K562 (cell line): ENCODE data around the gene SV2C. TPM values are rescaled to one million over a fixed set of nuclear protein-coding genes. Genes with fewer than 3 reads are reported as not detected.

ENCODE experiments used
- ATAC-seq: fragments of 200-7000 bp; cut with Tn5 transposase; 3 replicates; pipeline ENCODE4 v1.9.1; 2020; ENCODE audit warnings: moderate library complexity
- BruUV-seq: library from RNA; stranded (reverse); fragments of 400-500 nt; replicated peaks from 2 replicates; lab custom pipeline; 2021; lab: Mats Ljungman, UMichigan
- CTCF ChIA-PET: fragments of 300-600 bp; formaldehyde crosslinking; extraction: SDS; loops from one replicate; lab custom pipeline; 2021; ENCODE audit warnings: low intra/inter-chr PET ratio; lab: Yijun Ruan, JAX
- POLR2A ChIA-PET: fragments of 300-600, 350-650 bp; sonication (Branson Sonifier 250); formaldehyde crosslinking; extraction: SDS; loops from one replicate; lab custom pipeline; 2021; ENCODE audit warnings: antibody characterized with exemption, inconsistent platforms; lab: Yijun Ruan, JAX
- DNase-seq, 4 experiments: peaks; one replicate each; pipeline versions ENCODE4 v3.0.0 to v3.0.0-alpha.2; 2011 to 2018; ENCODE audit warnings: low spot score in 3 of 4, mixed read lengths in 3 of 4; ENCODE audit errors: extremely low read depth in 1 of 4
- FAIRE-seq: peaks from 2 replicates; lab custom pipeline; 2011; peaks lifted over from hg19 to GRCh38; lab: Jason Lieb, UNC
- H2AFZ ChIP-seq: 2 replicates; pipeline ENCODE4 v1.6.0; 2011; ENCODE audit warnings: low read depth, low read length, control low read depth, inconsistent platforms
- H3K27ac ChIP-seq: fragments of 200-600 bp; 3 replicates; pipeline ENCODE4 v1.8.0; 2011; ENCODE audit warnings: low read depth, mild to moderate bottlenecking, control low read depth, inconsistent platforms, low read length, moderate library complexity, mixed read lengths; ENCODE audit errors: extremely low read depth
- H3K27me3 ChIP-seq, 2 experiments: fragments of 300-600 bp in 1 of 2; 2 replicates in 1 of 2; 3 replicates in 1 of 2; pipeline versions ENCODE4 v1.6.0 to v1.8.0; 2011; ENCODE audit warnings: inconsistent platforms in 2 of 2, low read length in 2 of 2, mild to moderate bottlenecking in 1 of 2, mixed read lengths in 1 of 2, moderate library complexity in 1 of 2; ENCODE audit not compliant: control insufficient read depth in 2 of 2, insufficient read depth in 2 of 2
- H3K36me3 ChIP-seq: fragments of 300-600 bp; 3 replicates; pipeline ENCODE4 v1.8.0; 2011; ENCODE audit warnings: mild to moderate bottlenecking, low read length, inconsistent platforms; ENCODE audit not compliant: control insufficient read depth, insufficient read depth
- H3K4me1 ChIP-seq, 2 experiments: fragments of 200-600 bp in 1 of 2; replicated peaks in 1 of 2; 2 replicates in 1 of 2; 3 replicates in 1 of 2; pipeline versions ENCODE4 v1.5.1 to v1.8.0; 2011; ENCODE audit warnings: inconsistent platforms in 2 of 2, low read length in 2 of 2, mild to moderate bottlenecking in 1 of 2, mixed read lengths in 1 of 2, moderate library complexity in 1 of 2; ENCODE audit not compliant: control insufficient read depth in 2 of 2, insufficient read depth in 2 of 2
- H3K4me2 ChIP-seq: 2 replicates; pipeline ENCODE4 v1.6.1; 2011; ENCODE audit warnings: low read length, control low read depth, inconsistent platforms, mixed read lengths; ENCODE audit not compliant: insufficient read depth
- H3K4me3 ChIP-seq: fragments of 200-600 bp; sonication (generic), shearing (Covaris generic); 2 replicates; pipeline ENCODE4 v1.5.1; 2016; ENCODE audit warnings: control low read depth, inconsistent platforms
- H3K79me2 ChIP-seq: fragments of 200-600 bp; 3 replicates; pipeline ENCODE4 v1.8.0; 2011; ENCODE audit warnings: low read length, inconsistent platforms; ENCODE audit not compliant: control insufficient read depth, insufficient read depth
- H3K9ac ChIP-seq, 2 experiments: 2 replicates each; pipeline versions ENCODE4 v1.6.0 to v1.6.1; 2011; ENCODE audit warnings: low read depth in 2 of 2, low read length in 2 of 2, control low read depth in 1 of 2, inconsistent platforms in 1 of 2, mild to moderate bottlenecking in 1 of 2, mixed read lengths in 1 of 2; ENCODE audit not compliant: insufficient read depth in 1 of 2
- H3K9me1 ChIP-seq: one replicate; pipeline ENCODE4 v1.6.0; 2011; ENCODE audit warnings: inconsistent platforms, mild to moderate bottlenecking, low read length, moderate library complexity; ENCODE audit not compliant: control insufficient read depth, insufficient read depth
- H3K9me3 ChIP-seq: replicated peaks from 2 replicates; pipeline ENCODE4 v1.5.1; 2011; ENCODE audit warnings: low read depth, low read length, inconsistent platforms; ENCODE audit not compliant: control insufficient read depth, insufficient read depth
- H4K20me1 ChIP-seq: replicated peaks from 2 replicates; pipeline ENCODE4 v1.6.1; 2011; ENCODE audit warnings: low read length, inconsistent platforms, mixed read lengths; ENCODE audit not compliant: control insufficient read depth, insufficient read depth
- COPS2 ChIP-seq: fragments of 450-650 bp; conservative IDR thresholded peaks from 2 replicates; pipeline ENCODE4 v1.6.1; 2016; ENCODE audit warnings: mild to moderate bottlenecking, moderate library complexity
- CREM ChIP-seq: IDR thresholded peaks from 2 replicates; pipeline ENCODE4 v1.6.1; 2014; ENCODE audit warnings: antibody characterized with exemption, low read depth
- HDAC6 ChIP-seq: IDR thresholded peaks from 2 replicates; pipeline ENCODE4 v1.6.1; 2012; ENCODE audit warnings: low read depth, mild to moderate bottlenecking, control low read depth, inconsistent platforms, low read length, moderate library complexity
- MCM3 ChIP-seq: fragments of 450-650 bp; IDR thresholded peaks from 2 replicates; pipeline ENCODE4 v1.6.1; 2016
- POU5F1 ChIP-seq: fragments of 150-350 bp; IDR thresholded peaks from 2 replicates; pipeline ENCODE4 v1.6.1; 2014; ENCODE audit warnings: borderline replicate concordance, low read length, low read depth, mild to moderate bottlenecking; ENCODE audit not compliant: partially characterized antibody
- SOX6 ChIP-seq: fragments of 450-650 bp; IDR thresholded peaks from 2 replicates; pipeline ENCODE4 v1.6.1; 2014; ENCODE audit warnings: mild to moderate bottlenecking
- SRSF1 ChIP-seq: fragments of 200-400 bp; formaldehyde crosslinking; IDR thresholded peaks from 2 replicates; pipeline ENCODE4 v1.6.1; 2017; ENCODE audit warnings: mild to moderate bottlenecking, low read depth, low read length, moderate library complexity
- TAF7 ChIP-seq: fragments of 450-650 bp; IDR thresholded peaks from 2 replicates; pipeline ENCODE4 v1.6.1; 2016; ENCODE audit warnings: missing genetic modification characterization, missing compliant biosample characterization
- TCF7 ChIP-seq: sonication (generic); IDR thresholded peaks from 2 replicates; pipeline ENCODE4 v1.6.1; 2016; ENCODE audit warnings: antibody characterized with exemption, borderline replicate concordance
- ZNF561 ChIP-seq: fragments of 450-650 bp; formaldehyde crosslinking; conservative IDR thresholded peaks from 2 replicates; pipeline ENCODE4 v1.4.0; 2020; ENCODE audit warnings: mild to moderate bottlenecking, moderate library complexity
- ZNF780A ChIP-seq: fragments of 250-450 bp; sonication (Bioruptor Pico); IDR thresholded peaks from 2 replicates; pipeline ENCODE4 v1.5.0; 2021; ENCODE audit warnings: mild to moderate bottlenecking
- ZNF830 ChIP-seq: fragments of 250-450 bp; sonication (Bioruptor Pico); IDR thresholded peaks from 2 replicates; pipeline ENCODE4 v1.5.0; 2021; ENCODE audit warnings: mild to moderate bottlenecking
- WGBS: fragments of 100-300 bp; shearing (Covaris generic); methylation state at CpG from one replicate; pipeline ENCODE4 v1.1.6; 2016; ENCODE audit warnings: low coverage, mixed read lengths; ENCODE audit not compliant: insufficient coverage; ENCODE audit errors: missing lambda C conversion rate; 5-methylcytosine and 5-hydroxymethylcytosine counted together
- in situ Hi-C: fragments of 300-500 bp; cut with MboI; formaldehyde crosslinking; loops from 4 replicates; pipeline ENCODE4 v1.15.0; 2018; ENCODE audit warnings: inconsistent platforms, mixed read lengths
- intact Hi-C: fragments of 100-400 bp; cut with micrococcal nuclease; formaldehyde crosslinking; loops from 2 replicates; pipeline ENCODE4 v1.14.2; 2022
- polyA plus RNA-seq, 8 experiments: library from polyadenylated mRNA; depleted of rRNA in 4 of 8; stranded (reverse) in 5 of 8; unstranded in 3 of 8; fragments of >200 nt; fragmentation: Nextera tagmentation in 2 of 8; fragmentation: Illumina TruSeq in 1 of 8; extraction: Ambion mirVana in 2 of 8; extraction: Trizol in 1 of 8; gene quantifications; 2 replicates each; pipeline versions ENCODE4 v1.2.1 to v1.2.3, GENCODE V29; 2011 to 2014; ENCODE audit warnings: inconsistent platforms in 1 of 8, missing spikeins in 1 of 8
- total RNA-seq, 7 experiments: library from RNA; depleted of rRNA in 6 of 7; stranded (reverse); fragments of >200 nt in 6 of 7; fragmentation: Illumina TruSeq in 2 of 7; extraction: Trizol in 2 of 7; gene quantifications; 2 replicates each; pipeline versions ENCODE4 v1.2.1 to v1.2.3, GENCODE V29; 2011 to 2021; ENCODE audit warnings: low replicate concordance in 1 of 7
- TF ChIP-seq, protein P1 (sequence below), 2 experiments: fragments of 450-650 bp; IDR thresholded peaks; 2 replicates each; pipeline ENCODE4 v1.6.1; 2018; ENCODE audit warnings: mild to moderate bottlenecking in 2 of 2, low read depth in 1 of 2; ENCODE audit not compliant: partially characterized antibody in 2 of 2
- TF ChIP-seq, protein P2 (sequence below): fragments of 450-650 bp; IDR thresholded peaks from 2 replicates; pipeline ENCODE4 v1.6.1; 2017; ENCODE audit warnings: mild to moderate bottlenecking, moderate library complexity
- TF ChIP-seq, protein P3 (sequence below): fragments of 250-450 bp; sonication (Bioruptor Pico); IDR thresholded peaks from 2 replicates; pipeline ENCODE4 v1.4.0; 2020; ENCODE audit warnings: borderline replicate concordance
- TF ChIP-seq, protein P4 (sequence below): fragments of 450-650 bp; IDR thresholded peaks from 2 replicates; pipeline ENCODE4 v1.6.1; 2016; ENCODE audit warnings: low read depth, mild to moderate bottlenecking, moderate library complexity

The SV2C gene
- total and polyA plus RNA-seq, 9 of the 15 experiments (the other 6 are each of a cell fraction or from before 2014, with no cell fraction given), result 0.05 TPM; not detected in 8

DNA sequence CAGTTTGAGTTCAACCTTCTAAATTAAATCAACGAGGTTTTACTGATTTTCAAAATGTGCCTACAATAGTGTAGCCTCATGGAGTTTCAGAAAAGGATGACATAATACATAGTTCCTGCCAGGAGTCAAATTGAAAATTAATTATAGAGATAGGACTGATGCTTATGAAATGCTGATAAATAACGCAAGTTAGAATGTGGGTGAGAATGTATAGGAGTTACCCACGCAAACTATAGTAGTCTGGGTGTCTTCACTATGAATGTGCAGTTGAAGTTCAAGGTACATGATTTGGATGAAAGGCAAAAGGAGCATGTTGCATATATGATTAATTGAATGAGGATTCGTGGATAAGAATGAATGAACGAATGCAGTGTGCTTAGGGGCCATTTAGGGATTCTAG lies 95.7 kb downstream of the SV2C start:
- FAIRE-seq (peak; percentile 6), DNase-seq (no peak), ATAC-seq (no peak)
- H3K4me1 ChIP-seq, result peaks cover 22 to 46% of the 10 kb centered on the region in 2 experiments
- intact Hi-C loops, result loop anchor here (5.0 kb wide), 1 partner anchor 107 kb away; no protein-coding TSS in a partner anchor
- no peaks in the 10 kb centered on the region for H4K20me1 ChIP-seq
- ChIA-PET POLR2A (no interaction called here), CTCF (no interaction called here)
- H3K27ac ChIP-seq, result no peak overlapping the region
- no peaks in the 10 kb centered on the region for H3K36me3 ChIP-seq
- no peaks in the 10 kb centered on the region for H3K27me3 ChIP-seq
- 32% methylated on average over 5 of the region's 5 CpGs for WGBS
- H3K4me2 ChIP-seq, result no peak overlapping the region
- no peak overlapping the region for H2AFZ ChIP-seq
- BruUV-seq, result no TSS peak
- no peaks in the 10 kb centered on the region for H3K79me2 ChIP-seq
- no peak overlapping the region for H3K9ac ChIP-seq
- in situ Hi-C loops, result no loop called here
- peaks cover 3% of the 10 kb centered on the region; the same call in 1 of the 2 replicates for H3K9me3 ChIP-seq
- H3K4me3 ChIP-seq, result no peak overlapping the region
- H3K9me1 ChIP-seq, result no peaks in the 10 kb centered on the region
- TF ChIP-seq SOX6 (no peak), COPS2 (no peak), TAF7 (tag) (no peak), ZNF561 (CRISPR knock-in tag) (no peak), ZNF830 (CRISPR knock-in tag) (no peak), ZNF780A (CRISPR knock-in tag) (no peak), MCM3 (no peak), SRSF1 (no peak), TCF7 (no peak), POU5F1 (no peak), CREM (no peak), HDAC6 (no peak)
- TF ChIP-seq, protein P1, sequence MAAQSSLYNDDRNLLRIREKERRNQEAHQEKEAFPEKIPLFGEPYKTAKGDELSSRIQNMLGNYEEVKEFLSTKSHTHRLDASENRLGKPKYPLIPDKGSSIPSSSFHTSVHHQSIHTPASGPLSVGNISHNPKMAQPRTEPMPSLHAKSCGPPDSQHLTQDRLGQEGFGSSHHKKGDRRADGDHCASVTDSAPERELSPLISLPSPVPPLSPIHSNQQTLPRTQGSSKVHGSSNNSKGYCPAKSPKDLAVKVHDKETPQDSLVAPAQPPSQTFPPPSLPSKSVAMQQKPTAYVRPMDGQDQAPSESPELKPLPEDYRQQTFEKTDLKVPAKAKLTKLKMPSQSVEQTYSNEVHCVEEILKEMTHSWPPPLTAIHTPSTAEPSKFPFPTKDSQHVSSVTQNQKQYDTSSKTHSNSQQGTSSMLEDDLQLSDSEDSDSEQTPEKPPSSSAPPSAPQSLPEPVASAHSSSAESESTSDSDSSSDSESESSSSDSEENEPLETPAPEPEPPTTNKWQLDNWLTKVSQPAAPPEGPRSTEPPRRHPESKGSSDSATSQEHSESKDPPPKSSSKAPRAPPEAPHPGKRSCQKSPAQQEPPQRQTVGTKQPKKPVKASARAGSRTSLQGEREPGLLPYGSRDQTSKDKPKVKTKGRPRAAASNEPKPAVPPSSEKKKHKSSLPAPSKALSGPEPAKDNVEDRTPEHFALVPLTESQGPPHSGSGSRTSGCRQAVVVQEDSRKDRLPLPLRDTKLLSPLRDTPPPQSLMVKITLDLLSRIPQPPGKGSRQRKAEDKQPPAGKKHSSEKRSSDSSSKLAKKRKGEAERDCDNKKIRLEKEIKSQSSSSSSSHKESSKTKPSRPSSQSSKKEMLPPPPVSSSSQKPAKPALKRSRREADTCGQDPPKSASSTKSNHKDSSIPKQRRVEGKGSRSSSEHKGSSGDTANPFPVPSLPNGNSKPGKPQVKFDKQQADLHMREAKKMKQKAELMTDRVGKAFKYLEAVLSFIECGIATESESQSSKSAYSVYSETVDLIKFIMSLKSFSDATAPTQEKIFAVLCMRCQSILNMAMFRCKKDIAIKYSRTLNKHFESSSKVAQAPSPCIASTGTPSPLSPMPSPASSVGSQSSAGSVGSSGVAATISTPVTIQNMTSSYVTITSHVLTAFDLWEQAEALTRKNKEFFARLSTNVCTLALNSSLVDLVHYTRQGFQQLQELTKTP (IDR thresholded peaks at IDR 0.05; ENCODE audit: low read depth in 1 of 2, partially characterized antibody in 2 of 2), result no peak
- TF ChIP-seq, protein P2, sequence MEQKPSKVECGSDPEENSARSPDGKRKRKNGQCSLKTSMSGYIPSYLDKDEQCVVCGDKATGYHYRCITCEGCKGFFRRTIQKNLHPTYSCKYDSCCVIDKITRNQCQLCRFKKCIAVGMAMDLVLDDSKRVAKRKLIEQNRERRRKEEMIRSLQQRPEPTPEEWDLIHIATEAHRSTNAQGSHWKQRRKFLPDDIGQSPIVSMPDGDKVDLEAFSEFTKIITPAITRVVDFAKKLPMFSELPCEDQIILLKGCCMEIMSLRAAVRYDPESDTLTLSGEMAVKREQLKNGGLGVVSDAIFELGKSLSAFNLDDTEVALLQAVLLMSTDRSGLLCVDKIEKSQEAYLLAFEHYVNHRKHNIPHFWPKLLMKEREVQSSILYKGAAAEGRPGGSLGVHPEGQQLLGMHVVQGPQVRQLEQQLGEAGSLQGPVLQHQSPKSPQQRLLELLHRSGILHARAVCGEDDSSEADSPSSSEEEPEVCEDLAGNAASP, result no peak
- TF ChIP-seq, protein P3, sequence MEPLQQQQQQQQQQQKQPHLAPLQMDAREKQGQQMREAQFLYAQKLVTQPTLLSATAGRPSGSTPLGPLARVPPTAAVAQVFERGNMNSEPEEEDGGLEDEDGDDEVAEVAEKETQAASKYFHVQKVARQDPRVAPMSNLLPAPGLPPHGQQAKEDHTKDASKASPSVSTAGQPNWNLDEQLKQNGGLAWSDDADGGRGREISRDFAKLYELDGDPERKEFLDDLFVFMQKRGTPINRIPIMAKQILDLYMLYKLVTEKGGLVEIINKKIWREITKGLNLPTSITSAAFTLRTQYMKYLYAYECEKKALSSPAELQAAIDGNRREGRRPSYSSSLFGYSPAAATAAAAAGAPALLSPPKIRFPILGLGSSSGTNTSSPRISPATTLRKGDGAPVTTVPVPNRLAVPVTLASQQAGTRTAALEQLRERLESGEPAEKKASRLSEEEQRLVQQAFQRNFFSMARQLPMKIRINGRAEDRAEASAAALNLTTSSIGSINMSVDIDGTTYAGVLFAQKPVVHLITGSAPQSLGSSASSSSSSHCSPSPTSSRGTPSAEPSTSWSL (CRISPR knock-in tag), result no peak
- TF ChIP-seq, protein P4, sequence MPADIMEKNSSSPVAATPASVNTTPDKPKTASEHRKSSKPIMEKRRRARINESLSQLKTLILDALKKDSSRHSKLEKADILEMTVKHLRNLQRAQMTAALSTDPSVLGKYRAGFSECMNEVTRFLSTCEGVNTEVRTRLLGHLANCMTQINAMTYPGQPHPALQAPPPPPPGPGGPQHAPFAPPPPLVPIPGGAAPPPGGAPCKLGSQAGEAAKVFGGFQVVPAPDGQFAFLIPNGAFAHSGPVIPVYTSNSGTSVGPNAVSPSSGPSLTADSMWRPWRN, result no peak
